ENCODE data around the gene PFDN6. TPM values are rescaled to one million over a fixed set of nuclear protein-coding genes. Genes with fewer than 3 reads are reported as not detected.

PFDN6 gene
- total and polyA plus RNA-seq, 9 of the 15 experiments (the other 6 are each of a cell fraction or from before 2014, with no cell fraction given): 6.8 to 475 (median 216) TPM

DNA sequence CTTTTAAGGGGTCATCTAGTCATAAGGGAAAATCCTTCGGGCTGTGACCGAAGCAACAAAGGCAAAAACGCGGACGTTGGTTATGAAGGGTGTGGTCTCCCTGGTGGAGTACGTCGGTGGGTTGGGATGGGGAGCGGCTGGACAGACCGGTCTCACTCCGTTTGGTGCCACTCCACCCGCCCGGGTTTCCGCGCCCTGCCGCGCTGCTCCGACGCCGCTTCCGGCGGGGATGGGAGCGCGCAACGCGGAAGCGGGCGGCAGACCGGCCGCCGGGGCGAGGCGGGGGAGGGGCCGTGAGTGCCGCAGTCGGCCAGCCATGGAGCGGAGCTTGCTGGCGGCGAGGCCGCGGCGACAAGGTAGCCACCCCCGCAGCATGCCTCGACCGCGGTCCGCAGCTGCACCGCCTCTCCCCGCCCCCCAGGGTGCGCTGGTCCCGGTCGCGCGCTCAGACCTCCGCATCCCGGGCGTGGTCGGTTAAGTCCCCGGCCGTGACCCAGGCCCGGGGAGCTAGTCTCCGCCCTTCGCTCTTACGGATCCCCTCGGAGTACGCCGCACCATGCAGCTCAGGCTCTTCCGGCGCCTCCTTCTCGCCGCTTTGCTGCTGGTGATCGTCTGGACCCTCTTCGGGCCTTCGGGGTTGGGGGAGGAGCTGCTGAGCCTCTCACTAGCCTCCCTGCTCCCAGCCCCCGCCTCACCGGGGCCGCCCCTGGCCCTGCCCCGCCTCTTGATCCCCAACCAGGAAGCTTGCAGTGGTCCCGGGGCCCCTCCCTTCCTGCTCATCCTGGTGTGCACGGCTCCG lies 12.3 kb upstream of the PFDN6 start, which contains the start of gene B3GALT4 (continued):
- TF ChIP-seq SFPQ (IDR thresholded peaks at IDR 0.05; ENCODE audit: low read depth, low read length): no peak
- peak; percentile 90; the same call in 1 of the 2 replicates for TF ChIP-seq ETV5 (CRISPR knock-in tag; IDR thresholded peaks at IDR 0.05; ENCODE audit: low read depth)
- TF ChIP-seq CBX5 (IDR thresholded peaks at IDR 0.05; ENCODE audit: borderline replicate concordance, low read depth): no peak
- peak; percentile 73; the same call in 1 of the 2 replicates for TF ChIP-seq FOXK1 (CRISPR knock-in tag; IDR thresholded peaks at IDR 0.05; ENCODE audit: borderline replicate concordance)
- TF ChIP-seq FOXP4 (CRISPR knock-in tag; IDR thresholded peaks at IDR 0.05; ENCODE audit: borderline replicate concordance): peak; percentile 92; the same call in 1 of the 2 replicates
- TF ChIP-seq SAFB2 (IDR thresholded peaks at IDR 0.05; ENCODE audit: borderline replicate concordance, low read depth, low read length, severe bottlenecking): no peak
- TF ChIP-seq NCOA4 (IDR thresholded peaks at IDR 0.05; ENCODE audit: partially characterized antibody): no peak
- no peak for TF ChIP-seq NKRF (IDR thresholded peaks at IDR 0.05; ENCODE audit: borderline replicate concordance)
- peak; percentile 55 for TF ChIP-seq ZKSCAN1 (IDR thresholded peaks at IDR 0.05; ENCODE audit: low read depth, low read length)
- TF ChIP-seq GABPB2 (CRISPR knock-in tag; conservative IDR thresholded peaks at IDR 0.05): no peak
- TF ChIP-seq HSF4 (CRISPR knock-in tag; IDR thresholded peaks at IDR 0.05; ENCODE audit: borderline replicate concordance): no peak
- TF ChIP-seq E2F4 (CRISPR knock-in tag; IDR thresholded peaks at IDR 0.05; ENCODE audit: low read depth): peak; percentile 51; the same call in 1 of the 2 replicates
- no peak for TF ChIP-seq HEY1 (CRISPR knock-in tag; IDR thresholded peaks at IDR 0.05; ENCODE audit: borderline replicate concordance)
- no peak for TF ChIP-seq ZNF175 (CRISPR knock-in tag; IDR thresholded peaks at IDR 0.05; ENCODE audit: low read depth)
- TF ChIP-seq ZNF282 (CRISPR knock-in tag; IDR thresholded peaks at IDR 0.05): 0 out of 2 replicates have a peak, but pooled peaks have one; percentile 63
- TF ChIP-seq ZNF212 (CRISPR knock-in tag; IDR thresholded peaks at IDR 0.05): 0 out of 2 replicates have a peak, but pooled peaks have one; percentile 28
- TF ChIP-seq TCF7L2 (IDR thresholded peaks at IDR 0.05; ENCODE audit: low read depth, low read length): no peak
- peak; percentile 55; the same call in 1 of the 2 replicates for TF ChIP-seq ZNF766 (CRISPR knock-in tag; conservative IDR thresholded peaks at IDR 0.05)

Data from K562 (cell line).